Right lobe of liver (tissue), 4 donors: Measurements from ENCODE around the gene CD244.

Experiments used
- CTCF ChIP-seq, 4 donors: fragments of 200-600 bp in 3 of 4; fragments of 450-650 bp in 1 of 4; IDR thresholded peaks; one replicate each; pipeline versions ENCODE4 v1.5.1 to v1.8.0; 2016 to 2022; ENCODE audit warnings: antibody characterized with exemption in 4 of 4, mild to moderate bottlenecking in 2 of 4
- POLR2A ChIP-seq: fragments of 450-650 bp; IDR thresholded peaks from one replicate; pipeline ENCODE4 v1.6.1; 2017; ENCODE audit warnings: antibody characterized with exemption, mild to moderate bottlenecking
- donor health status: DM: no; HTN: no; CAD: no.
- donor health status: DM: no; HTN: no; CAD: no.
- donor health status: DM: no; HTN: yes; CAD: no.

- TF ChIP-seq CTCF (IDR thresholded peaks at IDR 0.05) (no peak), POLR2A (no peak)
Measured at GRCh38 chr1:160911925-160912324, 49.2 kb upstream of the CD244 start.
